Small intestine (tissue), 7 donors: Measurements from ENCODE around the gene PLEKHO1. TPM values are rescaled to one million over a fixed set of nuclear protein-coding genes. Genes with fewer than 3 reads are reported as not detected.
"Not testable (repeated sequence)": the region's sequence is repeated elsewhere in the genome, so short reads cannot be mapped to it uniquely, and the experiment has no call there.

Experiments used
- DNase-seq, 2 donors: peaks; one replicate each; pipeline versions ENCODE4 v3.0.0 to v3.0.0-alpha.2; 2013
- FAIRE-seq: peaks from 2 replicates; lab custom pipeline; 2012; peaks lifted over from hg19 to GRCh38; lab: Jason Lieb, UNC
- H3K27ac ChIP-seq, 3 donors: one replicate each; pipeline ENCODE4 v1.5.1; 2013; ENCODE audit warnings: low read length in 2 of 3, mild to moderate bottlenecking in 2 of 3, control low read depth in 1 of 3, inconsistent platforms in 1 of 3, low read depth in 1 of 3, moderate library complexity in 1 of 3
- H3K27me3 ChIP-seq, 3 donors: one replicate each; pipeline ENCODE4 v1.6.1; 2013; ENCODE audit warnings: low read length in 3 of 3, inconsistent platforms in 1 of 3; ENCODE audit not compliant: control insufficient read depth in 3 of 3, insufficient read depth in 3 of 3
- H3K36me3 ChIP-seq, 3 donors: one replicate each; pipeline ENCODE4 v1.6.1; 2013; ENCODE audit warnings: low read length in 3 of 3, inconsistent platforms in 1 of 3, low read depth in 1 of 3, mild to moderate bottlenecking in 1 of 3, moderate library complexity in 1 of 3; ENCODE audit not compliant: control insufficient read depth in 3 of 3, insufficient read depth in 2 of 3
- H3K4me1 ChIP-seq, 3 donors: one replicate each; pipeline ENCODE4 v1.6.1; 2013; ENCODE audit warnings: low read length in 2 of 3, inconsistent platforms in 1 of 3, low read depth in 1 of 3, mild to moderate bottlenecking in 1 of 3, moderate library complexity in 1 of 3; ENCODE audit not compliant: control insufficient read depth in 3 of 3, insufficient read depth in 2 of 3
- H3K4me3 ChIP-seq, 3 donors: one replicate each; pipeline ENCODE4 v1.5.1; 2013; ENCODE audit warnings: low read length in 3 of 3, control low read depth in 1 of 3, inconsistent platforms in 1 of 3, low read depth in 1 of 3, mild to moderate bottlenecking in 1 of 3, moderate library complexity in 1 of 3
- H3K9me3 ChIP-seq, 2 donors: one replicate each; pipeline ENCODE4 v1.6.1; 2013; ENCODE audit warnings: low read depth in 1 of 2, low read length in 1 of 2; ENCODE audit not compliant: control insufficient read depth in 2 of 2, insufficient read depth in 1 of 2
- WGBS, 3 donors: extraction: QIAGEN DNeasy Blood & Tissue Kit; methylation state at CpG; one replicate each; pipeline ENCODE4 v1.1.7; 2013; 5-methylcytosine and 5-hydroxymethylcytosine counted together
- polyA plus RNA-seq, 4 donors: library from polyadenylated mRNA; stranded (reverse) in 3 of 4; unstranded in 1 of 4; fragments of 200-250 nt in 3 of 4; fragments of 120-200 nt in 1 of 4; gene quantifications; one replicate each; pipeline versions ENCODE4 v1.2.1 to v1.2.3, GENCODE V29; 2013
- donor health status: healthy with polysubstance abuse.
- donor health status: control.
- donor health status: control.
- donor health status: Bipolar disorder and iron deficiency.
- donor health status: healthy.

The PLEKHO1 gene
- polyA plus RNA-seq, 4 donors: 8.1 to 38.4 (median 22.0) TPM

DNA sequence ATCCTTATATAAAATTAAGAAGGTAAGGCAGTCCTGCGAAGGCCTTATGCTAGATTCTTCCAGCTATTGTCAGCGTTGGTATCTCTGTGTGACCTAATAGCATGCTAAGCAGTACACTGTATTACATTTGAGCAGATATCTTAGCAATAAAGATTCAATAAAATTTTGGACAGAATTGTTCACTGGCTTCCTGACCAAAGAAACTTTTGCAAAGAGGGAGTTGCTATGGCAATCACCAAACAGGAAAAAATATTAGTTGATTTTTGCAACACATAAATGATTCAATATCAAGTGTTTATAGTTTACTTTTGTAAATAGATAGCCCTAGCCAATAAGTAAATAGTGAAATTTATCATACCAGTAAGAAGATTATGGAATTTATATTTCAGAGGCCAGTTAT is 31.0 kb upstream of the PLEKHO1 start:
- FAIRE-seq (no peak), DNase-seq (no peak)
- H3K4me1 ChIP-seq: no peaks in the 10 kb centered on the region
- 60 to 83% (median 80%) methylated on average over 2 of the region's 2 CpGs for WGBS, 3 donors
- peaks cover 0 to 14% (median 0%) of the 10 kb centered on the region in 3 donors for H3K36me3 ChIP-seq
- H3K4me3 ChIP-seq: no peak overlapping the region
- peak overlapping the region in 1 of 3 donors; percentile 27 for H3K27ac ChIP-seq
- peaks cover 0 to 7% of the 10 kb centered on the region in 2 donors for H3K9me3 ChIP-seq
- no peaks in the 10 kb centered on the region for H3K27me3 ChIP-seq

DNA sequence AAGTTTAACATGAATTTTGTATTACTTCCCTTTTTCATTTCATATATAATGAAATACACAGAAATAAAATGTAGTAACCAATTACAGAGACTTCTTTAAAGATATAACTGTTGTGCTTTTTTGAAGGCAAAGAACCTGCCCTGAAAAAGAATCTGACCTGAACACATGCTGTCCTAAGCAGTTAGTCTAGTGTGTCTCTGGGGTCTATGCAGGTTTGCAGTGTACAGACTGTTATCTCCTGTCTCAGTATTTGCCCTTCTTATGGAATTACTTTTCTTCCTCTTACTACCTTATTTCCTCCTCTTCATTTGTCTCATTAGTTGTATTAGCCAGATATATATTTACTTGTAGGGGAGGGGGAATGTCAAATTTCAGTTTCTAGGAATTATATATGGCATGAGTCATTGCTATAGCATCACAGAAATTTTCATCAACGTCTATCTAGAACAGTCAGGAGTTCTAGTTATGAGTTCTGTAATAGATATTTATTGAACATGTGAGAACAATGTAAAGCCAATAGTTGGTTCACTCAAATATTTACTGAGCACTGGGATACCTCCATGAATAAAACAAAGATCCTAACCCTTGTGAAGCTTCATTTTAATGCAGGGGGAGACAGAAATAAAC is 28.4 kb upstream of the PLEKHO1 start:
- DNase-seq (no peak), FAIRE-seq (no peak)
- H3K4me1 ChIP-seq: no peaks in the 10 kb centered on the region
- H3K9me3 ChIP-seq: no peaks in the 10 kb centered on the region
- no peak overlapping the region for H3K27ac ChIP-seq
- H3K27me3 ChIP-seq: no peaks in the 10 kb centered on the region
- 32 to 40% (median 33%) methylated on average over 1 of the region's 1 CpG for WGBS, 3 donors
- H3K4me3 ChIP-seq: no peak overlapping the region
- H3K36me3 ChIP-seq: peaks cover 0 to 7% (median 0%) of the 10 kb centered on the region in 3 donors

DNA sequence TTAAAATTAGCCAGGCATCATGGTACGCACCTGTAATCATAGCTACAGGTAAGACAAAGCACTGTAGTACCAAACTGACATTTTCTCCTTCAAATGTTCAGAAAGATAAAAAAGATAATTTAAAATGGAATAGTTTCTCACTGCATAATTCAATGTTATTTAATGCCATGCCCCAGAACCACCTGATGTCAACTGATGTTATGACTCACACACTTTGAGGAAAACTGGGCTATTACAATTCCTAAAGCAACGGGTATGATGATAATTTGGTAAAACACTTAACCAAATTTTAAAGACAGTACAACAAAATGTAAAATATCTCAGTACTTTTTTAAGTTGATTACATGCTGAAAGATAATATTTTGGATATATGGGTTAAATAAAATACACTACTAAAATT is 22.9 kb upstream of the PLEKHO1 start:
- no peak for DNase-seq
- Histone ChIP-seq H3K36me3 (peaks cover 0 to 16% (median 0%) of the 10 kb centered on the region in 3 donors), H3K9me3 (no peaks in the 10 kb centered on the region), H3K27me3 (no peaks in the 10 kb centered on the region), H3K4me1 (no peaks in the 10 kb centered on the region), H3K4me3 (no peak overlapping the region), H3K27ac (no peak overlapping the region)
- 89 to 93% (median 91%) methylated on average over 2 of the region's 2 CpGs for WGBS, 3 donors
- FAIRE-seq: no peak

DNA sequence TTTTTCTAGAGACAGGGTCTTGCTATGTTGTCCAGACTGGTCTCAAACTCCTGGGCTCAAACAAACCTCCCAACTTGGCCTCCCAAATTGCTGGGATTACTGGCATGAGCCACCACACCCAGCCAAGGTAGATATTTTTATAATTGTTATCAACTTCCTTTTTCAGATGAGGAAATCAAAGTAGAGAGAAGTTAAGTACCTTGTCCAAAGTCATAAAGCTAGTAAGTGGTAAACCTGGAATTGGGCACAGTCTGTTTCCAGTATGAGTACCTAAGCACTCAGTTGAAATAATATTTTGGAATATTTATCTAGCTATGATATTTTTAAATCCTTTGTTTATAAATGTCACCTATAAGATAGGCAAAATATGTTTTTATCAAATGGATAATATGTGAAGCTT is 22.3 kb upstream of the PLEKHO1 start:
- FAIRE-seq (no peak), DNase-seq (no peak)
- peaks cover 0 to 12% (median 0%) of the 10 kb centered on the region in 3 donors for H3K36me3 ChIP-seq
- no peak overlapping the region for H3K27ac ChIP-seq
- H3K27me3 ChIP-seq: no peaks in the 10 kb centered on the region
- no peak overlapping the region for H3K4me3 ChIP-seq
- no peaks in the 10 kb centered on the region for H3K4me1 ChIP-seq
- H3K9me3 ChIP-seq: no peaks in the 10 kb centered on the region

DNA sequence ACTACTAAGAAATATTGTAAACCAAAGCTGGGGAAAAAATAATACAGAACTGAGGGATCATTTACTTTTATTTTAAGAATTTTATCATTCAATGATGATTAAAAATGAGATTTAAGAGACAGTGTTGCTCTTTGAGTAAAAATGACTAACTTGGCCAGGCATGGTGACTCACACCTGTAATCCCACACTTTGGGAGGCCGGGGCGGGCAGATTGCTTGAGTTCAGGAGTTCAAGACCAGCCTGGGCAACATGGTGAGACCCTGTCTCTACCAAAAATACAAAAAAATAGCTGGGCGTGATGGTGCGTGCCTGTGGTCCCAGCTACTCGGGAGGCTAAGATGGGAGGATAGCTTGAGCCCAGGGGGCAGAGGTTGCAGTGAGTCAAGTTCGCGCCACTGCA is 21.8 kb upstream of the PLEKHO1 start:
- H3K27me3 ChIP-seq: no peaks in the 10 kb centered on the region
- no peaks in the 10 kb centered on the region for H3K9me3 ChIP-seq
- WGBS, 3 donors: 93 to 94% (median 93%) methylated on average over 7 of the region's 7 CpGs
- no peaks in the 10 kb centered on the region for H3K4me1 ChIP-seq
- no peak overlapping the region for H3K27ac ChIP-seq
- no peak for FAIRE-seq
- H3K36me3 ChIP-seq: peaks cover 0 to 12% (median 0%) of the 10 kb centered on the region in 3 donors
- DNase-seq: no peak
- no peak overlapping the region for H3K4me3 ChIP-seq

DNA sequence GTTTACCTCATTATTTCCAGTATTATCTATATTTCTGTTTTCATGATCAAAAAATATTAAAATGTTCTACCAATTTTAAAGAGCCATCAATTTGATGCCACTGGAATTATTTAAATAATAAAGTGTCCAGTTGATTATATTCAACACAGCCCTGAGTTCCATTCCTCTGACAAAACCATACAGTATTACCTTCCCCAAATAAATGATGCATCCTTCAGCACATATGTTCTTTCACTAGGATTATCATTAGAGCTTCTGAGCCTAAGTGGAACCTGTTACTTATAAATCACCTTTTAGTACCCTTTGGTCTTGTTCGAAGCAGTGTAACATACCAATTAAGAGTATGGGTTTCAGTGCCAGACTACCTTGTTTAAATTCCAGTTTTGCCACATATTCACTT is 17.3 kb upstream of the PLEKHO1 start:
- no peak overlapping the region for H3K4me3 ChIP-seq
- no peaks in the 10 kb centered on the region for H3K4me1 ChIP-seq
- peaks cover 0 to 15% (median 0%) of the 10 kb centered on the region in 3 donors for H3K36me3 ChIP-seq
- 90 to 93% (median 90%) methylated on average over 1 of the region's 1 CpG for WGBS, 3 donors
- no peak overlapping the region for H3K27ac ChIP-seq
- H3K9me3 ChIP-seq: no peaks in the 10 kb centered on the region
- FAIRE-seq (no peak), DNase-seq (no peak)
- no peaks in the 10 kb centered on the region for H3K27me3 ChIP-seq

DNA sequence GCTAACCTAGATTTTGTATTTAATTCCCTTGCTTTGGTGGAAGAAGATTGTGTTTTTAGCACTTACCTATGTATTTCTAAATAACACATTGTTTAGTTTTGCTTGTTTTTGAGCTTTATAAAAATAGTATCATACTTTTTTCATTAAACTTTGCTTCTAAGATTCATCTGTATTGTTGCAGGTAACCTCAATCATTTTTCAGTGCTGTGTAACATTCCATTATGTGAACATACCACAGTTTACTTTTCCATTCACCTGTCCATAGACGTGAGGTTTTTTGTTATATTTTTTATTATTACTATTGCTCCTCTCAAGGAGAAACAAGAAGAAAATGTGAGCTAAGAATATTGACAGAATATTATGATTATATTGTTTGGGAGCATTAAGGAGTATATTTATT is 15.2 kb upstream of the PLEKHO1 start:
- no peaks in the 10 kb centered on the region for H3K27me3 ChIP-seq
- DNase-seq (no peak), FAIRE-seq (no peak)
- no peak overlapping the region for H3K4me3 ChIP-seq
- H3K9me3 ChIP-seq: no peaks in the 10 kb centered on the region
- WGBS, 3 donors: 93 to 100% (median 99%) methylated on average over 1 of the region's 1 CpG
- no peak overlapping the region for H3K27ac ChIP-seq
- peaks cover 0 to 12% (median 0%) of the 10 kb centered on the region in 3 donors for H3K36me3 ChIP-seq
- no peaks in the 10 kb centered on the region for H3K4me1 ChIP-seq

DNA sequence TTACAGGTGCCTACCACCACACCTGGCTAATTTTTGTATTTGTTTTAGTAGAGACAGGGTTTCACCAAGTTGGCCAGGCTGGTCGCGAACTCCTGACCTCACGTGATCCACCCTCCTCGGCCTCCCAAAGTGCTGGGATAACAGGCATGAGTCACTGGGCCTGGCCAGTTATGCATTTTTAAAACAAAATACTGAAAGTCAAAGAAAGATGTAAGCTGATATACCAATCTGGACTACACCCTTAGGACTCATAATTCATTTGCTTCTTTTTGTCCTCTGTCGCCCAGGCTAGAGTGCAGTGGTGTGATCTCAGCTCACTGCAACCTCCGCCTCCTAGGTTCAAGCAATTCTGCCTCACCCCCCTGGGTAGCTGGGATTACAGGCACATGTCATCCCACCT is 14.3 kb upstream of the PLEKHO1 start:
- not testable (repeated sequence) for H3K36me3 ChIP-seq, H3K4me3 ChIP-seq, DNase-seq, H3K27ac ChIP-seq, H3K4me1 ChIP-seq, H3K27me3 ChIP-seq, FAIRE-seq, H3K9me3 ChIP-seq
- 93 to 97% (median 96%) methylated on average over 6 of the region's 6 CpGs for WGBS, 3 donors

DNA sequence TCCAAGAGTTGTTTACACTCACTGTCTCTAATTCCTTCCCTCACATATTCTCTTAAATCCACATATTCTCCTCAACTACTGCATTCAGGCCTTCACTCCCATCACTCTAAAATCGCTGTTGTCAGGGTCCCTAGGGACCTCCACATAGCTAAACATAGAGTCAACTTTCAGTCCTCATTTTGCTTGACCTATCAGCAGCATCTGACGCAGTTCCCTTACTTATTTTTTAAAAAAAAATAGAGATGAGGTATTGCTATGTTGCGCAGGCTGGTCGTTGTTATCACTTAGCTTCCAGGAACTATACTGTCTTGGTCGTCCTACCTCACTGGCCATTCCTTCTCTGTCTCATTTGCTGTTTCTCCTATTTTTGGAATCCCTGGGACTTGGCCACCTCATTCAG is 11.7 kb upstream of the PLEKHO1 start:
- Histone ChIP-seq H3K9me3 (no peaks in the 10 kb centered on the region), H3K4me1 (no peaks in the 10 kb centered on the region), H3K27ac (no peak overlapping the region), H3K27me3 (no peaks in the 10 kb centered on the region), H3K4me3 (no peak overlapping the region), H3K36me3 (peaks cover 0 to 6% (median 0%) of the 10 kb centered on the region in 3 donors)
- no peak for FAIRE-seq
- no peak for DNase-seq
- 83 to 90% (median 89%) methylated on average over 5 of the region's 5 CpGs for WGBS, 3 donors
